HepG2 (cell line): ENCODE measurements around the gene AP3M1. TPM values are rescaled to one million over a fixed set of nuclear protein-coding genes. Genes with fewer than 3 reads are reported as not detected.

Source experiments
- ATAC-seq: fragments of 200-7000 bp; cut with Tn5 transposase; 3 replicates; pipeline ENCODE4 v1.9.1; 2020; ENCODE audit warnings: mild to moderate bottlenecking, moderate library complexity
- BruUV-seq: library from RNA; stranded (reverse); fragments of 400-500 nt; replicated peaks from 2 replicates; lab custom pipeline; 2021; lab: Mats Ljungman, UMichigan
- CTCF ChIA-PET: fragments of 300-600 bp; formaldehyde crosslinking; extraction: SDS; loops from one replicate; lab custom pipeline; 2021; ENCODE audit warnings: low total read pairs, inconsistent platforms, low intra/inter-chr PET ratio; lab: Yijun Ruan, JAX
- POLR2A ChIA-PET: fragments of 350-600 bp; sonication (Branson Sonifier 250); formaldehyde crosslinking; loops from one replicate; lab custom pipeline; 2020; ENCODE audit warnings: antibody characterized with exemption, inconsistent platforms; lab: Yijun Ruan, JAX
- DNase-seq: peaks from one replicate; pipeline ENCODE4 v3.0.0-alpha.2; 2015; ENCODE audit warnings: low spot score
- FAIRE-seq: peaks from 3 replicates; lab custom pipeline; 2011; peaks lifted over from hg19 to GRCh38; lab: Jason Lieb, UNC
- H2AFZ ChIP-seq: one replicate; pipeline ENCODE4 v1.6.1; 2011; ENCODE audit warnings: low read length, inconsistent platforms
- H3K27ac ChIP-seq: fragments of 300-600 bp; 3 replicates; pipeline ENCODE4 v1.8.0; 2011; ENCODE audit warnings: mixed run types, mild to moderate bottlenecking, mixed read lengths, low read length, inconsistent platforms; ENCODE audit not compliant: insufficient read depth; ENCODE audit errors: extremely low read length
- H3K27me3 ChIP-seq, 2 experiments: fragments of 200-600 bp in 1 of 2; 2 replicates in 1 of 2; 3 replicates in 1 of 2; pipeline versions ENCODE4 v1.6.0 to v1.8.0; 2011; ENCODE audit warnings: low read length in 2 of 2, mild to moderate bottlenecking in 2 of 2, moderate library complexity in 2 of 2, inconsistent platforms in 1 of 2; ENCODE audit not compliant: insufficient read depth in 2 of 2, control insufficient read depth in 1 of 2
- H3K36me3 ChIP-seq, 2 experiments: fragments of 200-600 bp in 1 of 2; replicated peaks in 1 of 2; 2 replicates in 1 of 2; 3 replicates in 1 of 2; pipeline versions ENCODE4 v1.5.1 to v1.8.0; 2011; ENCODE audit warnings: low read length in 2 of 2, inconsistent platforms in 1 of 2; ENCODE audit not compliant: insufficient read depth in 2 of 2, control insufficient read depth in 1 of 2
- H3K4me1 ChIP-seq: 2 replicates; pipeline ENCODE4 v1.5.1; 2012; ENCODE audit warnings: low read length, inconsistent platforms; ENCODE audit not compliant: insufficient read depth
- H3K4me2 ChIP-seq: 2 replicates; pipeline ENCODE4 v1.6.0; 2011; ENCODE audit warnings: low read depth, low read length, inconsistent platforms
- H3K4me3 ChIP-seq, 3 experiments: fragments of 200-600 bp in 1 of 3; sonication (generic), shearing (Covaris generic) in 1 of 3; replicated peaks in 1 of 3; 2 replicates each; pipeline ENCODE4 v1.5.1; 2011 to 2016; ENCODE audit warnings: low read length in 3 of 3, inconsistent platforms in 2 of 3, low read depth in 2 of 3, mild to moderate bottlenecking in 2 of 3, control low read depth in 1 of 3, mixed read lengths in 1 of 3; ENCODE audit not compliant: insufficient read depth in 1 of 3
- H3K79me2 ChIP-seq: one replicate; pipeline ENCODE4 v1.6.1; 2011; ENCODE audit warnings: low read length, inconsistent platforms; ENCODE audit not compliant: insufficient read depth
- H3K9ac ChIP-seq: 2 replicates; pipeline ENCODE4 v1.6.0; 2011; ENCODE audit warnings: mild to moderate bottlenecking, low read depth, low read length, inconsistent platforms; ENCODE audit not compliant: insufficient read depth
- H3K9me3 ChIP-seq: 2 replicates; pipeline ENCODE4 v1.5.1; 2012; ENCODE audit warnings: mild to moderate bottlenecking, low read length
- H4K20me1 ChIP-seq: 2 replicates; pipeline ENCODE4 v1.6.0; 2011; ENCODE audit warnings: inconsistent platforms, mild to moderate bottlenecking, low read length, moderate library complexity; ENCODE audit not compliant: insufficient read depth
- ARNTL ChIP-seq: sonication (generic); formaldehyde crosslinking; IDR thresholded peaks from 2 replicates; pipeline ENCODE4 v1.4.0; 2020; ENCODE audit warnings: mild to moderate bottlenecking, missing genetic modification reagents
- BRD4 ChIP-seq: sonication (generic); formaldehyde crosslinking; IDR thresholded peaks from 2 replicates; pipeline ENCODE4 v1.4.0; 2020; ENCODE audit warnings: missing genetic modification reagents
- CEBPB ChIP-seq: IDR thresholded peaks from 2 replicates; pipeline ENCODE4 v1.6.1; 2011; ENCODE audit warnings: low read depth, low read length, improper control_type of control experiment, borderline replicate concordance
- CEBPG ChIP-seq: IDR thresholded peaks from 2 replicates; pipeline ENCODE4 v1.6.1; 2016
- DNMT1 ChIP-seq: sonication (generic); formaldehyde crosslinking; IDR thresholded peaks from 2 replicates; pipeline ENCODE4 v1.5.1; 2020; ENCODE audit warnings: mild to moderate bottlenecking, missing genetic modification reagents
- DNMT3B ChIP-seq: conservative IDR thresholded peaks from 2 replicates; pipeline ENCODE4 v1.6.1; 2016; ENCODE audit warnings: missing biosample characterization, control low read depth
- MAX ChIP-seq: IDR thresholded peaks from 2 replicates; pipeline ENCODE4 v1.6.1; 2012; ENCODE audit warnings: inconsistent platforms
- MTA1 ChIP-seq: sonication (generic); formaldehyde crosslinking; IDR thresholded peaks from 2 replicates; pipeline ENCODE4 v1.4.0; 2020; ENCODE audit warnings: missing genetic modification reagents, mild to moderate bottlenecking, borderline replicate concordance
- SRF ChIP-seq: IDR thresholded peaks from 2 replicates; pipeline ENCODE4 v1.6.1; 2011; ENCODE audit warnings: mild to moderate bottlenecking, low read depth, low read length, moderate library complexity
- SRSF4 ChIP-seq: fragments of 200-400 bp; formaldehyde crosslinking; IDR thresholded peaks from one replicate; pipeline ENCODE4 v1.6.1; 2018; ENCODE audit warnings: mild to moderate bottlenecking, low read depth, low read length, moderate library complexity; ENCODE audit not compliant: poor library complexity, severe bottlenecking
- TAF15 ChIP-seq: fragments of 200-400 bp; formaldehyde crosslinking; IDR thresholded peaks from one replicate; pipeline ENCODE4 v1.6.1; 2018; ENCODE audit warnings: mild to moderate bottlenecking, low read depth, low read length; ENCODE audit not compliant: poor library complexity, severe bottlenecking
- TCF12 ChIP-seq, 2 experiments: fragments of 450-650 bp in 1 of 2; sonication (generic) in 1 of 2; formaldehyde crosslinking in 1 of 2; IDR thresholded peaks; 2 replicates each; pipeline versions ENCODE4 v1.6.1 to v1.8.0; 2017 to 2022; ENCODE audit warnings: antibody characterized with exemption in 1 of 2, mild to moderate bottlenecking in 1 of 2, missing genetic modification reagents in 1 of 2, moderate library complexity in 1 of 2
- XRCC5 ChIP-seq: fragments of 200-400 bp; formaldehyde crosslinking; optimal IDR thresholded peaks from 2 replicates; pipeline ENCODE3; 2017; ENCODE audit warnings: mild to moderate bottlenecking, low read length
- ZC3H13 ChIP-seq: sonication (generic); formaldehyde crosslinking; IDR thresholded peaks from 2 replicates; pipeline ENCODE4 v1.8.1; 2023; ENCODE audit warnings: mild to moderate bottlenecking, missing genetic modification reagents, moderate library complexity
- ZFP82 ChIP-seq: sonication (generic); formaldehyde crosslinking; IDR thresholded peaks from 2 replicates; pipeline ENCODE4 v1.5.1; 2020; ENCODE audit warnings: mild to moderate bottlenecking, missing genetic modification reagents, borderline replicate concordance
- ZKSCAN1 ChIP-seq: fragments of 150-350 bp; IDR thresholded peaks from 2 replicates; pipeline ENCODE4 v1.6.1; 2014; ENCODE audit warnings: low read length
- ZMAT3 ChIP-seq: sonication (generic); formaldehyde crosslinking; conservative IDR thresholded peaks from 2 replicates; pipeline ENCODE4 v1.7.0; 2021; ENCODE audit warnings: missing genetic modification reagents
- ZNF34 ChIP-seq: sonication (generic); formaldehyde crosslinking; IDR thresholded peaks from 2 replicates; pipeline ENCODE4 v1.4.0; 2020; ENCODE audit warnings: mild to moderate bottlenecking, missing genetic modification reagents, borderline replicate concordance
- ZNF354B ChIP-seq: sonication (generic); formaldehyde crosslinking; IDR thresholded peaks from 2 replicates; pipeline ENCODE4 v1.8.0; 2022; ENCODE audit warnings: mild to moderate bottlenecking, missing genetic modification reagents
- ZNF556 ChIP-seq: sonication (generic); formaldehyde crosslinking; IDR thresholded peaks from 2 replicates; pipeline ENCODE4 v1.4.0; 2020; ENCODE audit warnings: mild to moderate bottlenecking, missing genetic modification reagents, borderline replicate concordance
- ZNF614 ChIP-seq: IDR thresholded peaks from 2 replicates; pipeline ENCODE4 v1.6.1; 2018; ENCODE audit warnings: missing biosample characterization, missing genetic modification reagents, inconsistent platforms, borderline replicate concordance
- ZNF616 ChIP-seq: sonication (generic); formaldehyde crosslinking; IDR thresholded peaks from 2 replicates; pipeline ENCODE4 v1.5.0; 2020; ENCODE audit warnings: low read depth, mild to moderate bottlenecking, missing genetic modification reagents
- ZNF670 ChIP-seq: sonication (generic); formaldehyde crosslinking; IDR thresholded peaks from 2 replicates; pipeline ENCODE4 v1.8.0; 2022; ENCODE audit warnings: mild to moderate bottlenecking, missing genetic modification reagents, borderline replicate concordance
- ZNF704 ChIP-seq: sonication (generic); formaldehyde crosslinking; IDR thresholded peaks from 2 replicates; pipeline ENCODE4 v1.8.1; 2023; ENCODE audit warnings: mild to moderate bottlenecking, inconsistent platforms, moderate library complexity, missing genetic modification reagents, borderline replicate concordance
- WGBS: methylation state at CpG from one replicate; pipeline ENCODE4 v1.1.6; 2017; ENCODE audit warnings: low lambda C conversion rate; 5-methylcytosine and 5-hydroxymethylcytosine counted together
- in situ Hi-C: cut with HindIII; loops from 2 replicates; pipeline ENCODE4 v1.10.0; 2017; ENCODE audit warnings: low pct_unique_long_range_greater_than_20kb; ENCODE audit not compliant: extremely low pct_ligation_motif_present
- intact Hi-C: fragments of 100-400 bp; cut with micrococcal nuclease; formaldehyde crosslinking; loops from one replicate; pipeline ENCODE4 v1.10.0; 2022; ENCODE audit not compliant: unreplicated experiment
- polyA plus RNA-seq, 8 experiments: library from polyadenylated mRNA; depleted of rRNA in 3 of 8; stranded (reverse) in 7 of 8; unstranded in 1 of 8; fragments of >200 nt; fragmentation: Illumina TruSeq in 4 of 8; extraction: Trizol in 4 of 8; gene quantifications; 2 replicates each; pipeline versions ENCODE4 v1.2.1 to v1.2.3, GENCODE V29; 2011 to 2016; ENCODE audit warnings: low read depth in 4 of 8, missing spikeins in 1 of 8, mixed read lengths in 1 of 8; ENCODE audit not compliant: insufficient read depth in 1 of 8
- total RNA-seq, 5 experiments: library from RNA; depleted of rRNA; stranded (reverse); fragments of >200 nt; fragmentation: Illumina TruSeq; extraction: Trizol; gene quantifications; 2 replicates each; pipeline ENCODE4 v1.2.3, GENCODE V29; 2016; ENCODE audit warnings: low read depth in 1 of 5

AP3M1 gene
- total and polyA plus RNA-seq, 2 of the 13 experiments (the other 11 are each of a cell fraction or from before 2014, with no cell fraction given), result 29.0 to 31.6 TPM

- WGBS, result 6% methylated on average over 5 of the region's 5 CpGs
- Histone ChIP-seq H3K9me3 (no peaks in the 10 kb centered on the region), H2AFZ (peak overlapping the region; percentile 52), H3K9ac (peak overlapping the region; percentile 96), H3K27ac (peak overlapping the region; percentile 95), H3K36me3 (peaks cover 0 to 1% of the 10 kb centered on the region in 2 experiments; a peak in 1 of 5 replicates), H3K4me1 (peaks cover 58% of the 10 kb centered on the region), H3K27me3 (peaks cover 0 to 4% of the 10 kb centered on the region in 2 experiments; a peak in 1 of 5 replicates), H3K4me3 (peak overlapping the region; percentile 80 to 96 (median 91)), H3K4me2 (peak overlapping the region; percentile 95), H4K20me1 (no peaks in the 10 kb centered on the region), H3K79me2 (peaks cover 77% of the 10 kb centered on the region)
- BruUV-seq, result no TSS peak
- no peak for TF ChIP-seq XRCC5
- peak; percentile 11; the same call in 1 of the 2 replicates for TF ChIP-seq CEBPB
- TF ChIP-seq ZMAT3 (CRISPR knock-in tag), result no peak
- no peak for TF ChIP-seq ZFP82 (CRISPR knock-in tag)
- no peak for TF ChIP-seq ZNF556
- no peak for TF ChIP-seq ZNF616 (CRISPR knock-in tag)
- TF ChIP-seq ARNTL (CRISPR knock-in tag), result no peak
- TF ChIP-seq ZNF670 (CRISPR knock-in tag), result no peak
- no peak for TF ChIP-seq DNMT1 (CRISPR knock-in tag)
- TF ChIP-seq BRD4 (CRISPR knock-in tag), result no peak
- TF ChIP-seq MTA1 (CRISPR knock-in tag), result no peak
- TF ChIP-seq ZC3H13 (CRISPR knock-in tag), result no peak
- TF ChIP-seq SRSF4, result no peak
- TF ChIP-seq SRF, result peak; percentile 76
- TF ChIP-seq TCF12 (IDR thresholded peaks at IDR 0.05), result no peak
- TF ChIP-seq TCF12 (CRISPR knock-in tag; IDR thresholded peaks at IDR 0.05), result 0 out of 2 replicates have a peak, but pooled peaks have one; percentile 0
- TF ChIP-seq ZKSCAN1, result no peak
- no peak for TF ChIP-seq DNMT3B (CRISPR knock-in tag)
- TF ChIP-seq ZNF34 (CRISPR knock-in tag), result no peak
- no peak for TF ChIP-seq ZNF614 (CRISPR knock-in tag)
- TF ChIP-seq ZNF704 (CRISPR knock-in tag), result no peak
- no peak for TF ChIP-seq MAX
- 0 out of 2 replicates have a peak, but pooled peaks have one; percentile 10 for TF ChIP-seq ZNF354B
- no peak for TF ChIP-seq TAF15
- peak; percentile 28; the same call in 1 of the 2 replicates for TF ChIP-seq CEBPG (CRISPR knock-in tag)
- DNase-seq (no peak), FAIRE-seq (no peak), ATAC-seq (no peak)
- in situ Hi-C loops (no loop called here), intact Hi-C loops (loop anchor here (2.0 to 10.0 kb wide), 2 partner anchors 25 to 63 kb away; no protein-coding TSS in a partner anchor)
- ChIA-PET POLR2A (interaction anchor here (0.8 to 3.0 kb wide), 6 partner anchors 10 to 61 kb away, joined by 3 to 45 read pairs (median 4); no protein-coding TSS in a partner anchor), CTCF (interaction anchor here (0.9 kb wide), 1 partner anchor 61 kb away, joined by 5 read pairs; no protein-coding TSS in a partner anchor)
Observed at GRCh38 chr10:74151879-74152722, 1.5 kb upstream of the AP3M1 start.
